Activated CD4-positive, alpha-beta T cell treated with anti-CD3 and anti-CD28 coated beads, Interleukin-2, amount 50 U/mL, for 24 hours (primary cell): Measurements from ENCODE around the gene RC3H1.

Source experiments
- DNase-seq, 2 donors: peaks; one replicate each; pipeline ENCODE4 v3.0.0-alpha.2; 2020; ENCODE audit warnings: low read depth in 1 of 2, low spot score in 1 of 2

The RC3H1 gene

DNA sequence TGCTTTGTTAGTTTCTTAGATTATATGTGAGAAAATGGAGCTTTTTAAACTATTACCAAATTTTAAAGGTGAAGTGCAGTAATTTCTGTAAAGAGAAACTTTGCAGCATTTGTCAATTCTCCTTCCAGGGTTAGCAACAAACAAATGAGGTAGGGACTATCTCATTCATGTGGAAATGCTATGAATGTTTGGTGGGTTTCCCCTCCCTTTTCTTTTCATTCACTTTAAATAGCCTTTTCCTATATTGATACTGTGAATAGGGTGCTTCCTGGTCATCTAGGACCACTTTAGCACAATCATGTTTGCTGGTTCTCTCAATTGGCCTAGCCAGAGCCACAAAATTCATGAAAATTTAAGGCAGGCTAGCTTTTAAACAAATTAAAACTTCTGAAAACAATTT is 133.4 kb downstream of the RC3H1 start:
- no peak for DNase-seq

GRCh38 chr1:173887627-173888026 is 134.5 kb downstream of the RC3H1 start:
- DNase-seq: no peak

DNA sequence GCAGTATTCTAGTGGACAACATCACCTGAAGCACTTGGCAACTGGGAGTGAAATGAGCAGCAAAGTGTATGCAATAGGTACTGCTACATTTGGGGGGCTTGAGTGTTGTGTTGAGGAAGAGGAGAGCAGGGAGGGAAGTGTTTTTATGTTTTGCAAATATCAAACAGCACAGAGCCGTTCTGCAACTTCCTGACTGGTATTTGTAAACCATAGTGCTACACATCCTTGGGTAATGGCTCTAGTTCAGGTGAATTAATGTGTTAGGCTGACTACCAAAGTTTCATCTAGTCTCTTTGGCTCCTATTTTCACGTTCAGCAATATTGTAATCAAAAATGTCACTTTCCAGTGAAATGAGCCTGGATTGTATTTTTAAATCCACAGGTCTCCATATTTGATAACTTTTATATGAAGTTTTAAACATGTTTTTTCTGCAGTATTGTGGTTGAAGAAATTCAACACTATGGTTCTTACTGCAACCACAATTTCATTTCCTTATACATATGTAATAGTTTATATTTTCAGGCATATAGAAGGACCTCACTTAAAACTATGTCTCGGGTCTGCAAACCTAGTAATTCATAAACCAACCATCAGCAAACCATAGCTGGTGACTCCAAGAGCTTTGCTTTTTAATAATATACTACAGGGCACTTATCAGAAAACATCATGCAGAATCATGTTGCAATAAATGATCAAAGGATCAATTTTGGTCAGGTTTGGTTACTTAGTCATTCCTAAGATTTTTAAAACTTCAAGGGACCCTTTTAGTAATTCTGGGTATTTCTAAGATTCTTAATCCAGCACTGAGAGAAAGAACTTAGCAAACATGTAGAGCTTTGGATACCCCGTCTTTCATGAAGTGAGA is 135.2 kb downstream of the RC3H1 start:
- no peak for DNase-seq

GRCh38 chr1:173884701-173885100 is 137.5 kb downstream of the RC3H1 start:
- no peak for DNase-seq
